Right lobe of liver (tissue), 6 donors: ENCODE data around the gene CD81. TPM values are rescaled to one million over a fixed set of nuclear protein-coding genes. Genes with fewer than 3 reads are reported as not detected.

Experiments used
- ATAC-seq, 4 donors: fragments of 200-7000 bp; cut with Tn5 transposase; one replicate each; pipeline ENCODE4 v1.9.1; 2020; ENCODE audit warnings: mild to moderate bottlenecking in 4 of 4, moderate library complexity in 4 of 4
- DNase-seq, 3 donors: peaks; one replicate each; pipeline ENCODE4 v3.0.0-alpha.2; 2020
- H3K27ac ChIP-seq, 3 donors: fragments of 200-600 bp; one replicate each; pipeline ENCODE4 v1.8.0; 2022
- H3K27me3 ChIP-seq, 2 donors: fragments of 200-600 bp; one replicate each; pipeline ENCODE4 v1.8.0; 2022
- H3K36me3 ChIP-seq, 4 donors: fragments of 200-600 bp; sonication (generic) in 1 of 4; one replicate each; pipeline versions ENCODE4 v1.5.1 to v1.8.0; 2017 to 2022; ENCODE audit warnings: control low read depth in 1 of 4
- H3K4me1 ChIP-seq, 4 donors: fragments of 200-600 bp; sonication (generic) in 1 of 4; one replicate each; pipeline versions ENCODE4 v1.5.1 to v1.8.0; 2017 to 2022; ENCODE audit warnings: control low read depth in 1 of 4
- H3K4me3 ChIP-seq, 3 donors: fragments of 200-600 bp; one replicate each; pipeline ENCODE4 v1.8.0; 2022
- H3K9me3 ChIP-seq, 4 donors: fragments of 200-600 bp; sonication (generic) in 1 of 4; one replicate each; pipeline versions ENCODE4 v1.5.1 to v1.8.0; 2017 to 2022; ENCODE audit warnings: control low read depth in 1 of 4
- CTCF ChIP-seq, 4 donors: fragments of 200-600 bp in 3 of 4; fragments of 450-650 bp in 1 of 4; IDR thresholded peaks; one replicate each; pipeline versions ENCODE4 v1.5.1 to v1.8.0; 2016 to 2022; ENCODE audit warnings: antibody characterized with exemption in 4 of 4, mild to moderate bottlenecking in 2 of 4
- POLR2A ChIP-seq: fragments of 450-650 bp; IDR thresholded peaks from one replicate; pipeline ENCODE4 v1.6.1; 2017; ENCODE audit warnings: antibody characterized with exemption, mild to moderate bottlenecking
- WGBS: methylation state at CpG from one replicate; pipeline ENCODE4 v1.1.6; 2018; ENCODE audit warnings: low coverage, low lambda C conversion rate; ENCODE audit not compliant: insufficient coverage; ENCODE audit errors: missing lambda C conversion rate; 5-methylcytosine and 5-hydroxymethylcytosine counted together
- intact Hi-C, 2 donors: fragments of 100-400 bp; cut with DNase I; formaldehyde crosslinking; loops; one replicate each; pipeline versions ENCODE4 v1.11.2 to v1.14.1; 2022
- total RNA-seq, 6 experiments: library from RNA; depleted of rRNA in 2 of 6; stranded (reverse); fragments of >200 nt in 2 of 6; fragmentation: NEBNext Ultra II Directional in 3 of 6; extraction: Animal tissue kit (Norgen Biotek cat#: 25700) in 3 of 6; gene quantifications; one replicate each; pipeline versions ENCODE4 v1.1.0 to v1.2.4, GENCODE V29; 2016 to 2023
- donor health status: DM: no; HTN: yes; CAD: no.
- donor health status: DM: no; HTN: no; CAD: no.
- donor health status: DM: no; HTN: no; CAD: no.
- donor health status: DM: no; HTN: yes; CAD: no.
- donor health status: DM: no; HTN: yes; CAD: no.

CD81 gene
- total RNA-seq, 6 experiments from 2014 or later, result 433 to 721 (median 528) TPM

GRCh38 chr11:2421226-2421994, 44.3 kb downstream of the CD81 start:
- intact Hi-C loops, result loop anchor here (2.0 to 5.0 kb wide), 3 partner anchors 117 to 225 kb away; no protein-coding TSS in a partner anchor
- no peak for ATAC-seq
- H3K4me1 ChIP-seq, result no peaks in the 10 kb centered on the region
- no peak overlapping the region for H3K27ac ChIP-seq
- no peaks in the 10 kb centered on the region for H3K9me3 ChIP-seq
- WGBS, result 45% methylated on average over 4 of the region's 19 CpGs
- no peak overlapping the region for H3K4me3 ChIP-seq
- H3K36me3 ChIP-seq, result no peaks in the 10 kb centered on the region
- no peak for DNase-seq
- H3K27me3 ChIP-seq, result no peaks in the 10 kb centered on the region
- TF ChIP-seq CTCF (IDR thresholded peaks at IDR 0.05) (no peak), POLR2A (no peak)

- H3K27ac ChIP-seq, result no peak overlapping the region
- no peak for DNase-seq
- no peaks in the 10 kb centered on the region for H3K9me3 ChIP-seq
- 46% methylated on average over 5 of the region's 17 CpGs for WGBS
- intact Hi-C loops, result loop anchor here (2.0 to 5.0 kb wide), 3 partner anchors 117 to 225 kb away; no protein-coding TSS in a partner anchor
- no peak for ATAC-seq
- no peaks in the 10 kb centered on the region for H3K4me1 ChIP-seq
- H3K36me3 ChIP-seq, result no peaks in the 10 kb centered on the region
- H3K27me3 ChIP-seq, result no peaks in the 10 kb centered on the region
- H3K4me3 ChIP-seq, result no peak overlapping the region
- TF ChIP-seq CTCF (IDR thresholded peaks at IDR 0.05) (no peak), POLR2A (no peak)
Observed at GRCh38 chr11:2421996-2422395, 44.9 kb downstream of the CD81 start.

- Histone ChIP-seq H3K27me3 (no peaks in the 10 kb centered on the region), H3K4me3 (no peak overlapping the region), H3K9me3 (no peaks in the 10 kb centered on the region), H3K27ac (no peak overlapping the region), H3K36me3 (no peaks in the 10 kb centered on the region), H3K4me1 (no peaks in the 10 kb centered on the region)
- TF ChIP-seq POLR2A (no peak), CTCF (IDR thresholded peaks at IDR 0.05) (no peak)
- no peak for DNase-seq
- intact Hi-C loops, result loop anchor here in 1 of 2 donors (5.0 kb wide), 1 partner anchor 225 kb away; no protein-coding TSS in a partner anchor
- WGBS, result 20% methylated on average over 2 of the region's 14 CpGs
- no peak for ATAC-seq
Observed at GRCh38 chr11:2422461-2423156, 45.5 kb downstream of the CD81 start.

GRCh38 chr11:2423157-2424025, 46.3 kb downstream of the CD81 start:
- Histone ChIP-seq H3K4me1 (no peaks in the 10 kb centered on the region), H3K27ac (no peak overlapping the region), H3K4me3 (no peak overlapping the region), H3K9me3 (no peaks in the 10 kb centered on the region), H3K27me3 (no peaks in the 10 kb centered on the region), H3K36me3 (no peaks in the 10 kb centered on the region)
- no peak for TF ChIP-seq POLR2A
- no peak for TF ChIP-seq CTCF (IDR thresholded peaks at IDR 0.05)
- ATAC-seq (no peak), DNase-seq (no peak)
- intact Hi-C loops, result loop anchor here in 1 of 2 donors (5.0 kb wide), 1 partner anchor 226 kb away; no protein-coding TSS in a partner anchor
- WGBS, result no CpG with 5 or more reads among the region's 26 CpGs
